ENCODE measurements around the gene ZSCAN10.
A peak's percentile ranks its signal among the peaks of the same experiment; 100 is the strongest.

ZSCAN10 gene

DNA sequence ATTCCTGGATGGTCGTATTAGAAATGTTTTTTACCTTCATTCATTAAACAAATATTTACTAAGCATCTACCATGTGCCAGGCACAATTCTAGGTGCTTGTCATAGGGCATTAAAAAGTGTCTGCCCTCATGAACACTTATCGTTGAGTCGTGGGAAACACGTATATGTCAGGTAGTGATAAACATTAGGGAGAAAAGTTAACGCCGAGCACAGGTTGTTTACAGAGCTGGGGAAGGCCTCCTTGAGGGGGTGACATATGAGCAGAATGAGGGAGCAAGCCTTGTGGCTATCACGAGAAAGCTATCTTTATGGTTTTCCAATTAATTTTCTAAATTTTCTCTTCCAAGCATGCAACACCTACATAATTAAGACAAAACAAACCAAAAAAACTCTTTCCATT, 34.8 kb upstream of the ZSCAN10 start:
- no peak for DNase-seq

DNA sequence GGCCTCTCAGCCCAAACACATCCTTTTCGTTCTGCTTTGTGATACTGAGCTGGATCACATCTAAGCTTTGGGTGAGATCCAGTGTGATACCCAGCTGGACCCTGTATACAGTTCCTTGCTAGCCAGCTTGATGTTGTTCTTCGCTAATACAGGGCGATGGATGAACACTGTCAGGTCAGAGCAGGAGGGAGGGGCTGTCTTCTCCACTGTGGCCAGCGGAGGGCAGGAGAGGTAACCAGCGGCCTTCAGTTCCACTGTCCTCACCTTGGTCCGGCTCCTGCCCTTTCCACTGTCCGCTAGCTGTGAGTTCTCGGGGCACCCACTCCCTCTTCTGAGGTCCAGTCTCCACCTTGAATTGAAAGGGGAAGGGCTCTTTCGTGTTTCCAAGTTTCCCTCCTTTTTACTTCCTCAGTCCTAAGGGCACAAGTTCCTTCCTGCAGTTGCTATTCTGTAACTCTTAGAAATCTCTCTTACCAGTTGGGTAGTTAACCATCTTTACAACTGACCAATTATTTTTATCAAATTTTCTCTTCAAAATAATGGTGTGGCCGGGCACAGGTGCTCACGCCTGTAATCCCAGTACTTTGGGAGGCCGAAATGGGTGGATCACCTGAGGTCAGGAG, 32.8 kb upstream of the ZSCAN10 start:
- peak in 1 of 2 experiments; percentile 26 for DNase-seq

- DNase-seq: peak; percentile 69 to 76
Measured at GRCh38 chr16:3129137-3130131, 30.3 kb upstream of the ZSCAN10 start.

- no peak for DNase-seq
Measured at GRCh38 chr16:3127745-3128144, 28.7 kb upstream of the ZSCAN10 start.

- DNase-seq: peak; percentile 97 to 98
Measured at GRCh38 chr16:3123986-3124886, 25.1 kb upstream of the ZSCAN10 start.

DNA sequence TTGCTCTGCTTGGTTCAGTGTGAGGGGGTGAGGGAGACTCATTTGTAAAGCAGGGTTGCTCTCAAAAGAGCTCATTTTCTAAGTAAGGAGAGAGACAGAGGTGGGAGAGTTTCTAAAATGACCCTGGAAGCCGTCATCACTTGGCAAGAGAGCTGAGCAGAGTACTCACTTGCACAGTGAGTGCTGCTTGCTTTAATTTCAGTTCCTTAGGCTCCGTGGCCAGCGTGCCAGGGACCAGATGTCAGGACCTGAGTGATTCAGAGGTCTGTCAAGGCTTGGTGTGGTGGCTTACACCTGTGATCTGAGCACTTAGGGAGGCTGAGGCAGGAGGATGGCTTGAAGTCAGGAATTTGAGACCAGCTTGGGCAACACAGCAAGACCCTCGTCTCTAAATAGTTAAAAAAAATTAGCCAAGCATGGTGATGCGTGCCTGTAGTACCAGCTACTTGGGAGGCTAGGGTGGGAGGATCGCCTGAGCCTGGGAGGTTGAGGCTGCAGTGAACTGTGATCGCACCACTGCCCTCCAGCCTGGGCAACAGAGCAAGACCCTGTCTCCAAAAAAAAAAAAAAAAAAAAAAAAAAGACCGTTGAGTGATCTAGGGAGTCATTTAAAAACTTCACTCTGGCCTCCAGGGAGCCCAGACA, 24.0 kb upstream of the ZSCAN10 start:
- no peak for DNase-seq

GRCh38 chr16:3121851-3122467, 22.9 kb upstream of the ZSCAN10 start:
- no peak for DNase-seq

DNA sequence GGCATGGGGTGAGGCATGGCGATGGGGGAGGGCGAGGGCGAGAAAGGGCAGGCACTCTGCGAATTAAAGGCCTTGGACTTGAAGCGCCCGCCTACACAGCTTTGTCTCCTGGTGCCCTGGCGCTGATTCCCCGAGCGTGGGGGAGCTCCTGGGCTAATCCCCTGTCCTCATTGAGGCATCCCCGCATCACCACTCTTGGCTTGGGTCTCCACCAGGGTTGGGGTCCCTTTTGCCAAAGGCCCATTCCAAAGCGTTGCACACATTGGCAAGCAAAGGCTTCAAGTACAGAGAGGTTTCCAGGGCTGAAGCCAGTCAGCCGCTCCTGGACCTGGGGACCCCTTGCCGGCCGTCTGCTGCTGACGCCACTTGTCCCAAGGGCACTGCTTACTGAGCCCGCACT, 21.3 kb upstream of the ZSCAN10 start:
- no peak for DNase-seq

- no peak for DNase-seq
Measured at GRCh38 chr16:3119701-3120408, 20.8 kb upstream of the ZSCAN10 start.

DNA sequence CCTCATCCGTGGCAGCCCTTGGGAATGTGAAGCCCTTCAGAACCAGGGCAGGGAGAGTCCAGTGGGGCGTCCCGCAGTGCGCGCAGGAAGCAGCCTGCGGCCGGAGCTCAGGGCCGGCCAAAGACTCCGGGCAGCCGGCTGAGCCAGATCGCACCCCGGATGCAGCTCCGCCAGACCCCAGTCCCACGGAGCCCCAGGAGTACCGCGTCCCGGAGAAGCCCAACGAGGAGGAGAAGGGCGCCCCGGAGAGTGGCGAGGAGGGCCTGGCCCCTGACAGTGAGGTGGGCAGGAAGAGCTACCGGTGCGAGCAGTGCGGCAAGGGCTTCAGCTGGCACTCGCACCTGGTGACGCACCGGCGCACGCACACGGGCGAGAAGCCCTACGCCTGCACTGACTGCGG, 20.2 kb upstream of the ZSCAN10 start:
- DNase-seq: no peak

DNA sequence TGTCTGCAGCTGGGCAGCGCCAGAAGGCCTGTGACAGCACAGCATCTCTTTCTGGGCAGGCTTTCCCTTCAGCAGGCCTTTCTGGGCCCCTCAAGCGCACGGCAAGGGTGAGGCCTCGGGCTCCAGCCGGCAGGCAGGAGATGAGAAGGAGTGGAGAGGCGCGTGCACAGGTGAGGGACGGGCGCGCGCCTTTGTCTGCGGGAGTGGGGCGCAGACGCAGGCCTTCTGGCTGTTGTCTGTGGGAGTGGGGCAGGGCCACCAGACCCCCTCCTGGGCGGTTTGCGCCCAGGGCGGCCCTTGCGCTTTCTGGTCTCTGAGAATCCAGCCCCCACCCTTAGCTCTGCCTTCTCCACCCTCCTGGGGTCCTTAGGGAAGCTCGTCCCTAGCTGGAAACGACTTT, 19.8 kb upstream of the ZSCAN10 start:
- no peak for DNase-seq

- no peak for DNase-seq
Measured at GRCh38 chr16:3118204-3118790, 19.2 kb upstream of the ZSCAN10 start.

- DNase-seq: no peak
Measured at GRCh38 chr16:3115561-3115960, 16.5 kb upstream of the ZSCAN10 start.

GRCh38 chr16:3115003-3115402, 15.9 kb upstream of the ZSCAN10 start:
- no peak for DNase-seq

DNA sequence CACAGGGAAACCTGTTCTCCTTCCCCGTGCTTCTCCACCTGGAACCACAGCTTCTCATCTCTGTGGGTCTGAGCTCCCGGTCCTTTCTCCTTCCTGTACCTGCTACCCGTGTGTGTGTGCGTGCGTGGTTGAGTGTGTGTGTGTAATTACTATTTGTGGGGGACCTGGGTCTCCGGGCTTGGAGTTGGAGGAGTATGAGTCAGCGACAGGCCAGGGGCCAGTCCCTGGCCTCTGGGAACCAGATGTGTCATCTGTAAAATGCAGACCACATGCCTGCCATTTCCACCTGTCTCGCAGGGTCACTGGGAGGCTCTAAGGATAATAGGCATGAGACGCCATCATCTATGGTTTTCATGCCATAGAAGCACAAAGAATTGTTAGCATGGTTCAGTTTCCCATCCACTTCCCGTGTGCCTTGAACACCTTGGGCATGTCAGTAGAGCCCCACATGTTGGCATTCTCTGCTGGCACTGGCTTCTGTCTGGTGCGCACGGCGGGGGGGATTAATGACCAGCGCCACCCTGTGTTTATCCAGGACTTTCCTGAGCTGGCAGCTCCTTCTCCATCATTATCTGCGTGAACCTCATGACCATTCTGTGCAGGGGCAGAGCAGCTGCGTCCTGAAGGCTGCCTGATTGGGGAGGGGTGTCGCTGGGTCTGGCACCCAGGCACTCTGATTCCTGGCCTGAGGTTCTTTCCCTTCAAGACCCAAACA, 14.8 kb upstream of the ZSCAN10 start:
- DNase-seq: no peak

DNA sequence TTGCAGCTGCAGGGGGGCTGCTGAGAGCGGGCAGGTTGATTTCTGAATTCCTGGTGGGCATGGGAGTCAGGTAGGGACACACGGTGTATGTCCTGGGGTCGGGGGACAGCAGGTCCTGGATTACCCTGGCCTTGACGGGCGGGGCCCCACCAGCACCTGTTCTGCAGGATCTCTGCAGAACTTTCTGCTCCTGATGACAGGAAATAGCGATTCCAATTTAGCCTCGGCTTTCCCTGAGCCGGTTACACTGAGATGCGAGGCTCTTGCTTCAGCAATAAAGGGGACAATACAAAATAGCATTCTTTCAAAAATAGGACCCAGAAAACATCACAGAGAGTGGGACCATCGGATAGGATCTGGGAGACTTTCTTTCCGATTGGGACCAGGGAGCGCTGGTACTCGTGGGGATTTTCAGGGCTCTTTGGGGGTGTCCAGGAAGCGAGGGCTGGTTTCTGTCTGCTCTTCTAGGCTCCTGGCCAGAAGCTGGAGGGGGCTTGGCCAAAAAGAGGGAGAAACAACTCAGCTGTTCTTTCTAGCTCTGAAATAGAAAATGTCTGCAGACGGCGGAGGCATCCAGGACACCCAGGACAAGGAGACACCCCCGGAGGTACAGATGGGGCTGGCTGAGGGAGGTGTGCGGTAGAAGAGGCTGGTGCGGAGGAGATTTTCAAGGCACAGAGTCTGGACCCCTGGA, 13.9 kb upstream of the ZSCAN10 start:
- DNase-seq: no peak

DNA sequence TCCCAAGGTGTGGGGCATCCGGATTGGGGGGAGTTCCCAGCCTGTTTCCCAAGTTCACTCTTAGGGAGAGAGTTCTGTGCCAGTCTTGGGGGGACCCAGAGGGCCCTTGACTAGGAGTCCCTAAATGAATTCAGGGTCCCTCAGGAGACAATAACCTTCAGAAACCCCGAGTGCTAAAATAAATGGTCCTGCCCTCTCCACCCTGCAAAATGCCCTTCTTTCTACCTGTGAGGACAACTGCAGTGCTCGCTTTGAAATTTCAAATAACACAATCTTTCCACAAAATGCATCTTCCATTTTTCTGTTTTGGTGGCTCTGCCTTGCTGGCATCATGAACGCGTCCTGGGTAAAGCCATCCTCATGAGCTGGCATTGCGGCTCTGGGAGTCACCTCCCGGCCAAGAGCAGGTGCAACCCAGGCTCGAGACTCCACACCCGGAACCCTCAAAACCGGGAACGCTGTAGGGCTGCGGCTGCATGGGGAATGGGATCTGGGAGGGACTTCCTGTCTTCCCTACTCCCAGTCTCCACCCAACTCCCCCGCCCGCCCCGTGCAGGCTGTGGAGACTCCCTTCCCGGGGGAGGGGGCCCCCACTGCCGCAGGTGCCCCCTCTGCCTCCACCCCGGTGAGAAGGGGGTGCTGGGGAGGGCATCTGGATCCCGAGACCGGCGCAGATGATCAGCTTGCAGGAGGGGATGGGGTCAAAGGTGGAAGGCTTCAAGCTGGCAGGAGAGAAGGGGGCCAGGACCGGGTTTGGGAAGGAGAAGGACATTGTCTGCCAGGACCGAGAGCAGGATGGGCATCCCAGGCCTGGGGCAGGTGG, 13.2 kb upstream of the ZSCAN10 start, which contains the start of gene ZNF205:
TSS of gene ZNF205 (plus strand) at position 529 of the 823 bp plus-strand sequence. CDS start 845 bp downstream, outside the sequence.
- peak; percentile 78 to 87 for DNase-seq

- peak; percentile 93 to 96 for DNase-seq
Measured at GRCh38 chr16:3106205-3106928, 7.3 kb upstream of the ZSCAN10 start.
